GM21381 (cell line): ENCODE data around the gene ERCC1.
"Not testable (repeated sequence)": the region's sequence is repeated elsewhere in the genome, so short reads cannot be mapped to it uniquely, and the experiment has no call there.

Experiments used
- ATAC-seq: cut with Tn5 transposase; IDR thresholded peaks from one replicate; pipeline ENCODE4 v1.9.1; 2021; ENCODE audit warnings: mild to moderate bottlenecking, moderate library complexity; ENCODE audit not compliant: unreplicated experiment

Gene ERCC1

GRCh38 chr19:45431008-45431407 is 7.3 kb upstream of the ERCC1 start:
- not testable (repeated sequence) for ATAC-seq

GRCh38 chr19:45429896-45430295 is 6.2 kb upstream of the ERCC1 start:
- not testable (repeated sequence) for ATAC-seq

GRCh38 chr19:45428384-45429231 is 4.9 kb upstream of the ERCC1 start:
- no peak for ATAC-seq

GRCh38 chr19:45424191-45425058 is 708 bp upstream of the ERCC1 start:
- ATAC-seq = peak; percentile 7

GRCh38 chr19:45423033-45423588 is 606 bp downstream of the ERCC1 start:
- ATAC-seq = no peak

- no peak for ATAC-seq
Observed at GRCh38 chr19:45421947-45422498, 1.7 kb downstream of the ERCC1 start.

- no peak for ATAC-seq
Observed at GRCh38 chr19:45420871-45421270, 2.8 kb downstream of the ERCC1 start.

GRCh38 chr19:45420356-45420755 is 3.4 kb downstream of the ERCC1 start:
- ATAC-seq = no peak

GRCh38 chr19:45419895-45420294 is 3.8 kb downstream of the ERCC1 start:
- ATAC-seq = no peak

- peak; percentile 41 for ATAC-seq
Observed at GRCh38 chr19:45419396-45419795, 4.3 kb downstream of the ERCC1 start.

- no peak for ATAC-seq
Observed at GRCh38 chr19:45418802-45419201, 4.9 kb downstream of the ERCC1 start.

- no peak for ATAC-seq
Observed at GRCh38 chr19:45417151-45417550, 6.6 kb downstream of the ERCC1 start.

GRCh38 chr19:45414468-45414867 is 9.2 kb downstream of the ERCC1 start:
- no peak for ATAC-seq

GRCh38 chr19:45413497-45413896 is 10.2 kb downstream of the ERCC1 start:
- no peak for ATAC-seq

GRCh38 chr19:45410330-45410729 is 13.4 kb downstream of the ERCC1 start:
- not testable (repeated sequence) for ATAC-seq

- no peak for ATAC-seq
Observed at GRCh38 chr19:45409557-45409920, 14.2 kb downstream of the ERCC1 start.

- ATAC-seq = no peak
Observed at GRCh38 chr19:45408830-45409556, 14.7 kb downstream of the ERCC1 start.

GRCh38 chr19:45408121-45408520 is 15.6 kb downstream of the ERCC1 start:
- no peak for ATAC-seq

GRCh38 chr19:45407585-45407984 is 16.1 kb downstream of the ERCC1 start:
- ATAC-seq = not testable (repeated sequence)

GRCh38 chr19:45407091-45407375 is 16.7 kb downstream of the ERCC1 start:
- ATAC-seq = no peak
